IPS-20b (cell line): ENCODE data around the gene ACBD5.
A peak's percentile ranks its signal among the peaks of the same experiment; 100 is the strongest.
"Not testable (repeated sequence)": the region's sequence is repeated elsewhere in the genome, so short reads cannot be mapped to it uniquely, and the experiment has no call there.

Source experiments
- H3K27ac ChIP-seq: one replicate; pipeline ENCODE4 v1.5.1; 2013; ENCODE audit warnings: low read length
- H3K27me3 ChIP-seq: 2 replicates; pipeline ENCODE4 v1.6.1; 2013; ENCODE audit warnings: mild to moderate bottlenecking, low read length, inconsistent platforms; ENCODE audit not compliant: insufficient read depth
- H3K36me3 ChIP-seq: 2 replicates; pipeline ENCODE4 v1.6.1; 2013; ENCODE audit warnings: low read depth, mild to moderate bottlenecking, inconsistent platforms, low read length, moderate library complexity; ENCODE audit not compliant: insufficient read depth
- H3K4me1 ChIP-seq: 2 replicates; pipeline ENCODE4 v1.6.1; 2013; ENCODE audit warnings: mild to moderate bottlenecking, control low read depth, inconsistent platforms, low read length, moderate library complexity; ENCODE audit not compliant: insufficient read depth
- H3K4me3 ChIP-seq: 2 replicates; pipeline ENCODE4 v1.5.1; 2013; ENCODE audit warnings: mild to moderate bottlenecking, low read length, inconsistent platforms
- H3K9ac ChIP-seq: 2 replicates; pipeline ENCODE4 v1.6.1; 2013; ENCODE audit warnings: low read depth, mild to moderate bottlenecking, inconsistent platforms, low read length, moderate library complexity
- H3K9me3 ChIP-seq: 2 replicates; pipeline ENCODE4 v1.6.1; 2013; ENCODE audit warnings: mild to moderate bottlenecking, low read depth, low read length, inconsistent platforms; ENCODE audit not compliant: insufficient read depth

Gene ACBD5

GRCh38 chr10:27251554-27251953 lies 11.0 kb upstream of the ACBD5 start:
- H3K36me3 ChIP-seq: no peaks in the 10 kb centered on the region
- H3K9me3 ChIP-seq: no peaks in the 10 kb centered on the region
- H3K27me3 ChIP-seq: no peaks in the 10 kb centered on the region
- H3K27ac ChIP-seq: no peak overlapping the region
- no peak overlapping the region for H3K4me3 ChIP-seq
- no peaks in the 10 kb centered on the region for H3K4me1 ChIP-seq
- no peak overlapping the region for H3K9ac ChIP-seq

- Histone ChIP-seq H3K27ac (no peak overlapping the region), H3K4me1 (peaks cover 6% of the 10 kb centered on the region; the same call in 1 of the 2 replicates), H3K9me3 (no peaks in the 10 kb centered on the region), H3K9ac (no peak overlapping the region), H3K36me3 (no peaks in the 10 kb centered on the region), H3K4me3 (no peak overlapping the region), H3K27me3 (no peaks in the 10 kb centered on the region)
Measured at GRCh38 chr10:27248215-27248614, 7.6 kb upstream of the ACBD5 start.

- no peaks in the 10 kb centered on the region for H3K27me3 ChIP-seq
- no peaks in the 10 kb centered on the region for H3K36me3 ChIP-seq
- peaks cover 6% of the 10 kb centered on the region; the same call in 1 of the 2 replicates for H3K4me1 ChIP-seq
- no peaks in the 10 kb centered on the region for H3K9me3 ChIP-seq
- H3K27ac ChIP-seq: no peak overlapping the region
- H3K9ac ChIP-seq: no peak overlapping the region
- no peak overlapping the region for H3K4me3 ChIP-seq
Measured at GRCh38 chr10:27247441-27247840, 6.8 kb upstream of the ACBD5 start.

- no peak overlapping the region for H3K27ac ChIP-seq
- no peaks in the 10 kb centered on the region for H3K9me3 ChIP-seq
- peaks cover 6% of the 10 kb centered on the region; the same call in 1 of the 2 replicates for H3K4me1 ChIP-seq
- no peak overlapping the region for H3K9ac ChIP-seq
- no peak overlapping the region for H3K4me3 ChIP-seq
- no peaks in the 10 kb centered on the region for H3K27me3 ChIP-seq
- no peaks in the 10 kb centered on the region for H3K36me3 ChIP-seq
Measured at GRCh38 chr10:27247006-27247405, 6.4 kb upstream of the ACBD5 start.

GRCh38 chr10:27245836-27246235 lies 5.2 kb upstream of the ACBD5 start:
- Histone ChIP-seq H3K27me3 (no peaks in the 10 kb centered on the region), H3K9me3 (no peaks in the 10 kb centered on the region), H3K4me3 (no peak overlapping the region), H3K9ac (no peak overlapping the region), H3K27ac (no peak overlapping the region), H3K36me3 (no peaks in the 10 kb centered on the region), H3K4me1 (peaks cover 6% of the 10 kb centered on the region; the same call in 1 of the 2 replicates)

GRCh38 chr10:27244976-27245375 lies 4.4 kb upstream of the ACBD5 start:
- H3K36me3 ChIP-seq: no peaks in the 10 kb centered on the region
- peaks cover 6% of the 10 kb centered on the region; the same call in 1 of the 2 replicates for H3K4me1 ChIP-seq
- no peak overlapping the region for H3K9ac ChIP-seq
- no peak overlapping the region for H3K27ac ChIP-seq
- no peaks in the 10 kb centered on the region for H3K27me3 ChIP-seq
- no peaks in the 10 kb centered on the region for H3K9me3 ChIP-seq
- no peak overlapping the region for H3K4me3 ChIP-seq

- Histone ChIP-seq H3K36me3 (no peaks in the 10 kb centered on the region), H3K9ac (peak overlapping the region; percentile 84), H3K27me3 (no peaks in the 10 kb centered on the region), H3K9me3 (no peaks in the 10 kb centered on the region), H3K27ac (peak overlapping the region; percentile 64), H3K4me3 (peak overlapping the region; percentile 93), H3K4me1 (peaks cover 6% of the 10 kb centered on the region; the same call in 1 of the 2 replicates)
Measured at GRCh38 chr10:27242951-27243551, 2.5 kb upstream of the ACBD5 start.

GRCh38 chr10:27242473-27242950 lies 1.9 kb upstream of the ACBD5 start:
- Histone ChIP-seq H3K27me3 (no peaks in the 10 kb centered on the region), H3K27ac (peak overlapping the region; percentile 64), H3K9me3 (no peaks in the 10 kb centered on the region), H3K9ac (peak overlapping the region; percentile 84), H3K4me3 (peak overlapping the region; percentile 93), H3K36me3 (no peaks in the 10 kb centered on the region), H3K4me1 (peaks cover 6% of the 10 kb centered on the region; the same call in 1 of the 2 replicates)

- no peaks in the 10 kb centered on the region for H3K36me3 ChIP-seq
- H3K9ac ChIP-seq: peak overlapping the region; percentile 84
- H3K9me3 ChIP-seq: no peaks in the 10 kb centered on the region
- H3K27ac ChIP-seq: peak overlapping the region; percentile 85
- no peaks in the 10 kb centered on the region for H3K27me3 ChIP-seq
- H3K4me3 ChIP-seq: peak overlapping the region; percentile 93
- H3K4me1 ChIP-seq: peaks cover 6% of the 10 kb centered on the region; the same call in 1 of the 2 replicates
Measured at GRCh38 chr10:27241652-27242472, 1.3 kb upstream of the ACBD5 start.

GRCh38 chr10:27241010-27241651 lies 534 bp upstream of the ACBD5 start:
- Histone ChIP-seq H3K9ac (peak overlapping the region; percentile 84; the same call in 1 of the 2 replicates), H3K4me3 (peak overlapping the region; percentile 93), H3K36me3 (no peaks in the 10 kb centered on the region), H3K27me3 (no peaks in the 10 kb centered on the region), H3K4me1 (peaks cover 6% of the 10 kb centered on the region; the same call in 1 of the 2 replicates), H3K27ac (peak overlapping the region; percentile 85), H3K9me3 (no peaks in the 10 kb centered on the region)

GRCh38 chr10:27237531-27237930 lies 3.1 kb downstream of the ACBD5 start:
- not testable (repeated sequence) for H3K4me3 ChIP-seq, H3K9ac ChIP-seq, H3K27me3 ChIP-seq, H3K36me3 ChIP-seq, H3K4me1 ChIP-seq, H3K27ac ChIP-seq, H3K9me3 ChIP-seq
